Cardiac septum (tissue), 1 donor: ENCODE measurements around the gene FGR. TPM values are rescaled to one million over a fixed set of nuclear protein-coding genes. Genes with fewer than 3 reads are reported as not detected.

ENCODE experiments used
- DNase-seq: peaks from one replicate; pipeline ENCODE4 v3.0.0-alpha.2; 2020; ENCODE audit warnings: low spot score
- intact Hi-C: fragments of 100-400 bp; cut with DNase I; formaldehyde crosslinking; loops from one replicate; pipeline ENCODE4 v1.14.0; 2022
- total RNA-seq: library from RNA; stranded (reverse); fragmentation: NEBNext Ultra II Directional; extraction: Animal tissue kit (Norgen Biotek cat#: 25700); gene quantifications from one replicate; pipeline ENCODE4 v1.2.1, GENCODE V29; 2021
- donor health status: DM: no; HTN: no; CAD: no.

Gene FGR
- total RNA-seq, 1 donor from 2014 or later = 3.8 TPM

- intact Hi-C loops = loop anchor here (2.0 to 5.0 kb wide), 3 partner anchors 105 to 270 kb away; partner anchors contain the start of gene GPR3
- DNase-seq = no peak
These were observed 27.3 kb upstream of the FGR start for GRCh38 chr1:27662261-27662660.

GRCh38 chr1:27661412-27662075, 26.6 kb upstream of the FGR start:
- DNase-seq = no peak
- intact Hi-C loops = loop anchor here (2.0 to 5.0 kb wide), 3 partner anchors 105 to 269 kb away; partner anchors contain the start of gene GPR3

DNA sequence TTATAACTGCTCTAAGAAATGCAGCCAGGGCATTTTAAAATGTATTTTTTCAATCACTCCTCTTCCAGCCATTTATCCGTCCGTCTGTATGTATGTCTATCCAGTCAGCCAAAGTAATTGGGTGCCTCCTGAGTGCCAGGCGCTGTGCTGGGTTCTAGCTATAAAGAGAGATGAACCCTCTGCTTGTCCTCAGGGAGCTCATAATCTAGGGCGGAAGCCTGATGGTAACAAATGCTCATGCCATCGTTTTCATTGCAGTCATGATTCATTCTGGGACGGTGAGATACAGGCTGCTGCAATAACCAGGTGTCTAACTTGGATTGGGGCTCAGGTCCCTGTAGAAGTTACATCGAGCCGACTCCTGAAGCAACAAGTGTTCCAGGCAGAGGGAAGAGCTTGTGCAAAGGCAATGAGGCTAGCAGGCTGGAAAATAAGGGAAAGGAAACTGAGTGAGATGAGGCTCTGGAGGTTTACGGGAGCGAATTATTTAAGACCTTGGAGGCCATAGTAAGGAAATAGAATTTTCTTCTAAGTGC, 25.4 kb upstream of the FGR start:
- intact Hi-C loops = loop anchor here (5.0 kb wide), 2 partner anchors 153 to 268 kb away; partner anchors contain the start of gene GPR3
- no peak for DNase-seq

DNA sequence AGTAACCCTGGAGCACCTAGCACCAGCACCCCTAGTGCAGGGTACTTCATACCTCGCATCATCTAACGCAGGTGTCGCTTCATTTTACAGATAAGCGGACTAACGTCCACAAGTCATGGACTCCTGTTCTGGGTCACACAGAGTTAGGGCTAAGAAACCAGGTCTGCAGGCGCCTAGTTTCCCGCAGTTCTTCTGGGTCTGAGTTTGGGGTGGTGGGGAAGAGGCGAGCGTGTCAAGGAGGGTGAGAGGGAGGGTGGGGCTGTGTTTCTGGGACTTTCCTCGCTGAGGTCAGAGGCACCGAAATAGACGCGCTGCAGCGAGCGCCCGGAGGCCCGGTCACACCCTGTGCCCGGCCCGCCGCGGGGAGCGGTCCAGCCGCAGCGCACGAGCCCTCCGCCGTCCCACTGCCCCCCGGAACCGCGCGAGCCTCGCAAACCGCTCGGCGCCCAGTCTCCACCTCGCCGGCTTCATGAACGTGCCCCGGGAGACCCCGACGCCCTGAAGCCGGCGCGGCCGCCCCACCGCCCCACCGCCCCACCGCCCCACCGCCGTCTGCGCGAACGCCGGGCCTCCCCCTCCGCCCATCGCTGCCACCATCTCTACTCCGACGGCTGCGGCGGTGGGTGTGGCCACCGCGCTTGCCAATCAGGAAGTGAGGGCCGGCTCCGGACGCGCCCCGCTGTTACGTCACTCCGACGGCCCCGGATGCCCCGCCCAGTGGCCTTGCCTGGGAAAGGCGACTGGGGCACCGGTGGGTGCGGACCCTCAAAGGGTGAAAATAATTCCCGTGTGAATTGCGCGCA, 24.7 kb upstream of the FGR start:
- peak; percentile 98 for DNase-seq
- intact Hi-C loops = loop anchor here (5.0 kb wide), 2 partner anchors 152 to 267 kb away; partner anchors contain the start of gene GPR3

- no peak for DNase-seq
- intact Hi-C loops = no loop called here
These were observed 24.0 kb upstream of the FGR start for GRCh38 chr1:27658951-27659496.

DNA sequence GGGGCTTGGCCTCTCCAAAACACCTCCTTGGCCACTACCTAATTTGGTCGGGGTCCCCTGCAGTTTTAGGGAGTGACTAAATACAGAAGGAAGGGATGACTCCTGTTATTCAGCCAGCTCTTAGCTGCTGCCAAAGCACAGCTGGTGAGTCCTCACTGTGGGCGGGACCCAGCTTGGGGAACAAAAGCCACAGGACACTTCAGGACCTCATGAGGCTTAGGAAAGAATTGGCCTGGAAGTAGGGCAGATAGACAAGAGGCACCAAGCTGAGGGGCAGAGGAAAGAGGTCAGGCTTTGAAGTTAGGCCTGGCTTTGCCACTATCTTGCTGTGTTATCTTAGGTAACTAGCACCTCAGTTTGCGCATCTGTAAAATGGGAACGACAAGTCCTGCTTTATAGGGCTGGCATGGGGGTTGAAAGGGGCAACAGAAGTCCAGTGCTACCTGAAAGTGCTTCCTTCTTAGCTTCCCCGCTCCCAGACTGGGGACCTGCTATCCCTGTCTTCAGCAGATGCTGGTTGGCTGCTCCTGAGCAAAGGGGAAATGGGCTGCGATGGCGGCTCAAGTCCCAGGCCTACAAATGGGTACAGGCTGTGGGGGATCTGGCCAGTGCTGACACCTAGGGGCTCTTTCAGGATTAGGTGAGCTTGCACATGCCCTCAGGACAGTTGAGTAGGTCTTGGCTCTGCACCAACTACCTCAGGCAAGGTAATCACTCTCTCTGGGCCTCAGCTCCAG, 21.3 kb upstream of the FGR start:
- no peak for DNase-seq
- intact Hi-C loops = no loop called here

GRCh38 chr1:27655151-27655937, 20.4 kb upstream of the FGR start:
- intact Hi-C loops = no loop called here
- no peak for DNase-seq

GRCh38 chr1:27652111-27652864, 17.3 kb upstream of the FGR start:
- intact Hi-C loops = no loop called here
- no peak for DNase-seq

DNA sequence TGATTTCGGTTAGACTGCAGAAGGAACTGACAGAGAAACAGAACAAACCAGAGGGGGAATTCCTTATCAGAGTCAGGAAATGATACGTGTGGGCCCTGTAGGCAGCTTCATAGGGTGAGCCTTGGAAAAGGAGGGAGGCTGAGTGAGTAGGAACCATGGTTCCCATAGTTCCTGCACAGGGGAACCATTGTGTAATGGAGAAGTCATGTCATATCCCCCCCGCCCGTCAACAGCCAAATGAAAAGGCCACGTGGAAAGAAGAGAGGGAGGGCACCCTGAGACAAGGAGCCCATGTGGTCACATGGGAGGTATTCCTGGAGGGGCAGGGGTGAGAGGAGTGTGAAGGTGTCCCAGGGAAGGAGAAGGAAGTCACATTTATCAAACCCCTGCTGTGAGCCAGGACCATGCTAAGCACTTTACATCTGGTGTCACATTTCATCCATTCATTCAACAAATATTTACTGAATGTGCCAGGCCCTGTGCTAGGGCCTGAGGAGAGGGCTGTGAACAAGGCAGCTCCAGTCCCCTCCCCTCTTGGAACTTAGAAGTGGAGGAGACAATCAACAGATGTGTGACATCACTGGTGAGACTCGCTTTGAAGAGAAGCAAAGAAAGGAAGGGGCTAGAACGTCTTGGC, 15.7 kb upstream of the FGR start:
- DNase-seq = no peak
- intact Hi-C loops = no loop called here

GRCh38 chr1:27650171-27650538, 15.2 kb upstream of the FGR start:
- no peak for DNase-seq
- intact Hi-C loops = no loop called here

- no peak for DNase-seq
- intact Hi-C loops = no loop called here
These were observed 14.3 kb upstream of the FGR start for GRCh38 chr1:27649306-27649635.

- intact Hi-C loops = no loop called here
- DNase-seq = no peak
These were observed 13.8 kb upstream of the FGR start for GRCh38 chr1:27648602-27649305.

DNA sequence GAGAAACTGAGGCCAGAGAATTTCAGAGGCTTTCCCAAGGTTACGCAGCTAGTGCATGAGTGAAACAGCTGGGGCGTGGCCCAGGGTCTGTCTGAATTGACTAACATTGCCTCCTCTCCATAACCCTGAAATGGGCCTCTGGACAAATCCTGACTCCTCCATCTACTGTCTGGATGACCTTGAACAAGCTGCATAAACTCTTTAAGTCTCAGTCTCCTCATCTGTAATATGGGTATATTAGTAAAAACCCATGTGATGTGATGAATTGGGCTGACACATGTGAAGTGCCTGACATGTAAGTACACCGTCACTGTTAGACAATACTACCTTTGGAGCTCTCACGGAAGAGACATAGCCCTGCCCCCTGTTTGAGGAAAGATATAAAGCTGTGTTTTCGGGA, 12.3 kb upstream of the FGR start:
- intact Hi-C loops = no loop called here
- DNase-seq = no peak

- DNase-seq = peak; percentile 85
- intact Hi-C loops = no loop called here
These were observed 11.7 kb upstream of the FGR start for GRCh38 chr1:27646676-27647075.

DNA sequence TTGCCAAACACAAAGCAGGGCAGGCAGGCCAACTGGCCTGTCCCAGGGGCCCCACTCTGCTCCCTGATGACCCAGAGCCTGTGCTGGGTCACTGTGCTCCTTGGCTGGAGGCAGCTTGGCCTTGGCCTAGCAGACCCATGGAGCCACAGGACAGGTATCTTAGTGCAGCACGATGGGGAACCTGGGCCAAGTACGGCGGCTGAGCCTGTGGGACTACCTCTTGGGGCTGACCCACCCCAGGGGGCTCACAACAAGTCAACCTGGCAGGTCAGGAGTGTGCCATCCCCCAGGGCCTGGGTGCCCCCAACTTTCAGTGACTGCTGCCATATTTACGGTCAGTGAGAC, 10.1 kb upstream of the FGR start:
- intact Hi-C loops = no loop called here
- DNase-seq = no peak

GRCh38 chr1:27644369-27645070, 9.5 kb upstream of the FGR start:
- DNase-seq = no peak
- intact Hi-C loops = loop anchor here (1.0 kb wide), 1 partner anchor 19 kb away; no protein-coding TSS in a partner anchor
